Iris pigment epithelial cell (primary cell): ENCODE measurements around the gene TTC28.

ENCODE experiments used
- DNase-seq: peaks from one replicate; pipeline ENCODE4 v3.0.0-alpha.2; 2011; ENCODE audit warnings: low read depth

Gene TTC28

GRCh38 chr22:28440592-28441390 lies 238.8 kb downstream of the TTC28 start:
- DNase-seq: peak; percentile 65

GRCh38 chr22:28438183-28438768 lies 241.4 kb downstream of the TTC28 start:
- DNase-seq: no peak

DNA sequence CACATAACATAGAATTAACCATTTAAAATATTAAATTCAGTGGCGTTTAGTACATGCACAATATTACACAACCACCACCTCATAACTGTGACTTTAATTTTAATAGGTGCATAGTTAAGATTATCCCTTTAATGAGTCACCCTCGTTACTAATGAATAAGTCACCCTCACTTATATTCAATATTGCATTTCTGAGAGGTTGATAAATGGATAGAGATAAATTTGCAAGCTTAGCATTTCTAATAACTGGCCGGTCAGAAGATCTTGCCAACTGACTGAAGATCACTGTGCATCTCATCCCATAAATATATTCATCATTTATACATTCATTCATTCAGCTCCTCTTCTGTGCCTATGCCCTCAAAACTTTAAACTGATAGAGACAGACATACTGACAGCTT lies 243.7 kb downstream of the TTC28 start:
- DNase-seq: no peak

DNA sequence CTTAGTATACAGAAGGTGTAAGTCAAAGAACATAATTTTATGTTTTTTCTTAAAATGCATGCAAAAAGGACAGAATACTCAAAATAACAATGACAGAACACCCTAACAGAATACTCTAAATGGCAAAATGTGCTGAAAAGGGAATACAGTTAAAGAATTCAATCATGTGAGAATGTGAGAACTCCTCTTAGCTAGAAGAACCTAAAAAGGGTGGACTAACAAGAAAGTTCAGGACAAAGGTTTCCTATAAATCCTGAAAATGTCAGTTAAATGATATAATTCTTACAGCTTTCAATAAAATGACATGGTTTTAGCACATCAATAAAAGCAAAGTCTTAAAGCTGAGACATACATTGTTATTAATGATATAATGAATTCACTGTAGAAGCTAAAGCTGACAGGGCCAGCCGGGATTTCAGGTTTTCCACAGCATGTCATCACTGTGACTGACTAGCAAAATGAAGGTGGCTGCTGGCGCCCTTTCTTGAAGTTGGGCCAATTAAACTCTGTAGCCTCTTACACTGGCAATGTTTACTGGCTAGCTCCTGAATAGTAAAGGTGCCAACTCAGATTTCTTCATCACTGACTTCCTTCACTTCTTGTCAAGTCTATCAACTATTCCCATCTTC lies 244.4 kb downstream of the TTC28 start:
- no peak for DNase-seq

DNA sequence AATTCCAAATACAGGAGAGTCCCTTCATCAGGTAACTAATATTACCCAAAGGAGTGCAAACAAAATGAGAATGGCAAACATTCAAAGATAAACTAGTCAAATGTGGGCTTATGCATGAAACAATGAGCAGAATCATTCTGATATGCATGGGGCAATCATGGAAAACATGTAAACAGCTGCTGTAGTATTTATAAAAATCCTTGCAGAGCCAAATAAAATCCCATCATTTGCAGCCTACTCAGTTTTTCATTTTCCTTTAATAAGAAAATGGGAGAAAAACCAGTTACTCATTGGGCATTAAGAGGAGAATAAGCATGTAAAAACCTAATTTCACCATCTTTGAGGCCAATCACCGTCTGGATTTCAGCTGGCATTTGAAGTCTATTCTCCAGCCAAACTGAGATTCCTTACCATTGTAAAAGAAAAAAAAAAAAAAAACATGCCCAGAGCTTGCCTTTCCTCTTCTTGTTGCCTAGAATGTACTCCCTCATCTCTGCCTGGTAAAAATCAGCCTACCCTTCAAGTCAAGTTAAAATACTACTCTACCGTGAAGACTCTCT lies 249.1 kb downstream of the TTC28 start:
- no peak for DNase-seq

GRCh38 chr22:28429711-28430110 lies 249.9 kb downstream of the TTC28 start:
- no peak for DNase-seq

DNA sequence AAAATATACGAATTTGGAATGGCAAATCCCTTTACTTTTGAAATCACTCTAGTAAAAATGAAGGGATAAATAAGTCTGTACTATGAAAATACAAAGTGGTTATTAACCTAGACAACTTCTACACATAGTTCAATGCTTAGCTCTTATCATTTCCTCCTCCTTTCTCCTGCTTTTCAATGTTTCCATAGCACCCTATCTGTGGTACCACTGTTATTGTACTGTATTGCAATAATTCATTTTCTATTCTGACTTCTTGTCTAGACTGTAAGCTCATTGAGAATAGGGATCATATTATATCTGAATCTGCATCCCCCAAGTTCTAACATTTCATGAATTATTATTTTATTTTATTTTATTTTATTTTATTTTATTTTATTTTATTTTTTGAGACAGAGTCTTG lies 251.4 kb downstream of the TTC28 start:
- DNase-seq: no peak

- DNase-seq: peak; percentile 71
Measured at GRCh38 chr22:28426346-28427132, 253.1 kb downstream of the TTC28 start.

DNA sequence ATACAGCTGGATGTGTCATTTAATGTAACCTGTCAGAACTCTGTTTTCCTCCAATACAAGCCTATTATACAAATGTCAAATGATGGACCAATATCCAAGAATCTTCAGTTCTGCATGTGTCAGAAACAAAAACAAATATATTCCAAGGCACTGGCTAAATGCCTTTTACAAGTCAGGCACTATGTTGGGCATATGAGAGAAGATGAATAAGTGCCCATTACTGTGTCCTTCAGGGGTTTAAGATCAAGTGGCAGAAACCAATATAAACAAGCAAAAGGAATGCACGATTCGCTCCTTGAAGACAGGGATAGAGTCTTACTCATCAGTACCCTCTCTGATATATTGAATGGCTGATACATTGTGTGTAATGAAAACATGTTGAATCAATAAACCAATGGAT lies 254.4 kb downstream of the TTC28 start:
- peak; percentile 4 for DNase-seq

GRCh38 chr22:28424427-28425080 lies 255.1 kb downstream of the TTC28 start:
- peak; percentile 66 for DNase-seq

DNA sequence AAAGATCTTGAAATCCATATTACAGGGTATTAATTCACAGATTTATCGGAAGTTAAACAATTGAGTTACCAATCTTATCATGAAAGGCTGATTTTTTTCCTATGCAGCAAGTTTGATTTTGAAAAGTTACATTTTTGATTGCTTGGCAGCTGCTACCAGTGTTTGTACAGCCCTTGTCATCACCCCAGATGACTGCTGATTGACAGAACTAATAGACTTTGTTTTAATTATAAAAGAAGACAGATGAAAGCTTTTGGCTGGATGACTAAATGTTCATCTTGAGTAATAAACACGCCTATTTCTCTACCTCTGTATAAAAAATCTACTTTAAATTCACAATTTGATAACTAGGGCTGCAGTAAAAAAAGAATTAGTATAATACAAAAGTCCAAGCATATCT lies 259.7 kb downstream of the TTC28 start:
- no peak for DNase-seq

- DNase-seq: no peak
Measured at GRCh38 chr22:28418008-28418407, 261.6 kb downstream of the TTC28 start.

- DNase-seq: no peak
Measured at GRCh38 chr22:28417431-28417830, 262.2 kb downstream of the TTC28 start.

GRCh38 chr22:28414913-28415312 lies 264.7 kb downstream of the TTC28 start:
- DNase-seq: no peak

GRCh38 chr22:28413612-28414399 lies 265.8 kb downstream of the TTC28 start:
- DNase-seq: peak; percentile 69

DNA sequence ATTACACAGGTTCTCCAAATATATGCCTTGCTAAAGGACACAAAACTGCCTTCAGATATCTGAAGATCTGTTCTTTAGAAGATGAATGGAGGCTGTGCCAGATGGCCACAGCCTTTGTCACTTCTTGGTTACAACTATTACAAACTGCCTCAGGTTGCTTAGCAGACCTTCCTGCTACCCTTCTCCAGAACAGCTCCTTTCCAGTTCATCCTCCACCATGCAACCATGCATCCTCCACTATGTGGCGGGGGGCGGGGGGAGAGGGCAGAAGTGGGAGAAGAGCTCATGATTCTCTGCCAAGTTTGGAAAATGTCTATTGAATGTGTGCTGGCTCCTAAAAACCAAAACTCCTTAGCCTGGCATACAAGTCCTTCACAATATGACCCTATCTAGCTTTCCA lies 267.5 kb downstream of the TTC28 start:
- no peak for DNase-seq

DNA sequence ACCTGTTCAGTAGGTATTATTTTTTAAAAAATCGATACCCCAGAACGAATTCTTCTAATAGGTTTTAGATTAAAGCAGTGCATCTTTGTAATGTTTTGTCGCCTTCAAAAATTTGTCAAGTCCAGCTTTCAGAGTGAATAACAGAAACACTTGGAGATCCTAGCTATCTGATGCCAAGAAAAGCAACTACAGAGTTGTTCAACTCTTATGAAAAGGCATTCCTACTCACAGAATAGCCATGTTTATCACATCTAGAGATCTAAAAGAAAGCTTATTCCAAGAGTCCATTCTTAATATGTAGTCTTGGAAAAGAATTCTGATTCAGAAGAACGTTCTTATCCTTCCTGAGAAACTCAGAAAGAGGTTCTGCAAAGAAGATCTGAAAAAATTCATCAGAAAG lies 268.5 kb downstream of the TTC28 start:
- no peak for DNase-seq

- peak; percentile 81 for DNase-seq
Measured at GRCh38 chr22:28410050-28410816, 269.4 kb downstream of the TTC28 start.

DNA sequence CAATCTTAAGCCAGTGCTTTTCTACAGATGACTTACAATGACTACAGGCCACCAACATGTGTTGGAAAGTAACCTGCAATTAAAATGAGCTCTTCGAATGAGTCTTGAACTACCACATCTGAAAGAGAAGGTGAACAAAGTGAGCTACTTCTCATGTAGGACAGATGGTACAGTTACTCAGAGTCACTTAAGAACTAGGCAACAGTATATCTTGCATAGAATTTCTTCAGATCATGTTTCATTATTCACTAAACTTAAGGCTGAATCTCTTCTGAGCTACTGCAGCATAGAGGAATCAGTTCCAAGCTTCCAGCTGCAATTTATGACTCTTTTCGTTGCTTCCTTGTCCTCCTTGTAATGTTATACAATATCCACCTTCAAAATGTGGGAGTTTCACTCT lies 270.9 kb downstream of the TTC28 start:
- DNase-seq: peak; percentile 38

DNA sequence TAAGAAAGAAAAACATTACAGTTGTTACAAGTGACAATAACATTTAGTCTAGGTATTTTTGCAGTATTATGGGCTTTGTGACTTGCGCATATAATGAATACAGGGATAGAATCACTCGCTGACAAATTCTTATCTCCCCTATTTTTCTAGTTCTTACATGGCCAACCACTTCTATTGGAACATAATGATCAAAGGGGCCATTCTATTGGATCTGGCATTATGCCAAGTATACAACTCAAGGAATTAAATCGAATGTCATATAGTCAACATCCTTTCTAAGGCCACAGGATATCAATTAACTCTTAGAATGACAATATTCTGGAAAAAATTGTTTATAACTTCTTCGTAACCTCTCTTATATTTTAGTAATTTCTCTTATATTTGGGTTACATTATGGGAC lies 272.0 kb downstream of the TTC28 start:
- no peak for DNase-seq
